GM12878 (cell line): Measurements from ENCODE around the gene TMEM178A. TPM values are rescaled to one million over a fixed set of nuclear protein-coding genes. Genes with fewer than 3 reads are reported as not detected.

ENCODE experiments used
- ATAC-seq: fragments of 200-7000 bp; cut with Tn5 transposase; 3 replicates; pipeline ENCODE4 v1.9.1; 2020; ENCODE audit warnings: mild to moderate bottlenecking, moderate library complexity
- BruUV-seq: library from RNA; stranded (reverse); fragments of 400-500 nt; replicated peaks from 2 replicates; lab custom pipeline; 2021; lab: Mats Ljungman, UMichigan
- CTCF ChIA-PET: fragments of 300-600 bp; sonication (Branson Sonifier 250); formaldehyde crosslinking; extraction: SDS; loops from one replicate; lab custom pipeline; 2021; ENCODE audit warnings: inconsistent platforms; lab: Yijun Ruan, JAX
- POLR2A ChIA-PET: fragments of 350-600 bp; formaldehyde crosslinking; extraction: SDS; loops from one replicate; lab custom pipeline; 2021; ENCODE audit warnings: inconsistent platforms; lab: Charles Lee
- RAD21 ChIA-PET: fragments of 300-600 bp; sonication (Branson Sonifier 250); formaldehyde crosslinking; loops from one replicate; lab custom pipeline; 2023; ENCODE audit warnings: antibody characterized with exemption; ENCODE audit not compliant: unreplicated experiment; lab: Charles Lee
- SMC1A ChIA-PET: fragments of 300-600 bp; sonication (Branson Sonifier 250); formaldehyde crosslinking; loops from one replicate; lab custom pipeline; 2023; ENCODE audit not compliant: unreplicated experiment, uncharacterized antibody; lab: Charles Lee
- DNase-seq: peaks from one replicate; pipeline ENCODE4 v3.0.0-alpha.2; 2011; ENCODE audit warnings: low read depth, low spot score
- FAIRE-seq: peaks from 3 replicates; lab custom pipeline; 2011; peaks lifted over from hg19 to GRCh38; lab: Jason Lieb, UNC
- H2AFZ ChIP-seq: 2 replicates; pipeline ENCODE4 v1.6.0; 2011; ENCODE audit warnings: low read depth, low read length, control low read depth; ENCODE audit not compliant: control insufficient read depth
- H3K27ac ChIP-seq: 2 replicates; pipeline ENCODE4 v1.5.1; 2011; ENCODE audit warnings: control low read depth; ENCODE audit not compliant: control insufficient read depth, insufficient read depth
- H3K27me3 ChIP-seq, 2 experiments: replicated peaks in 1 of 2; 2 replicates each; pipeline versions ENCODE4 v1.6.0 to v1.6.1; 2011; ENCODE audit warnings: low read length in 1 of 2; ENCODE audit not compliant: control insufficient read depth in 2 of 2, insufficient read depth in 2 of 2
- H3K36me3 ChIP-seq, 2 experiments: 2 replicates each; pipeline ENCODE4 v1.5.1; 2011; ENCODE audit warnings: low read length in 1 of 2; ENCODE audit not compliant: control insufficient read depth in 2 of 2, insufficient read depth in 2 of 2
- H3K4me1 ChIP-seq: 2 replicates; pipeline ENCODE4 v1.6.1; 2011; ENCODE audit warnings: mild to moderate bottlenecking, low read length, moderate library complexity, mixed read lengths; ENCODE audit not compliant: control insufficient read depth, insufficient read depth
- H3K4me2 ChIP-seq: 2 replicates; pipeline ENCODE4 v1.6.0; 2011; ENCODE audit warnings: control low read depth; ENCODE audit not compliant: control insufficient read depth, insufficient read depth
- H3K4me3 ChIP-seq: fragments of 200-600 bp; sonication (generic); 2 replicates; pipeline ENCODE4 v1.5.1; 2016
- H3K79me2 ChIP-seq: 2 replicates; pipeline ENCODE4 v1.6.0; 2011; ENCODE audit warnings: low read length; ENCODE audit not compliant: control insufficient read depth, insufficient read depth
- H3K9ac ChIP-seq: 2 replicates; pipeline ENCODE4 v1.8.0; 2011; ENCODE audit warnings: low read length, control low read depth, mixed read lengths; ENCODE audit not compliant: control insufficient read depth, insufficient read depth
- H3K9me3 ChIP-seq: replicated peaks from 3 replicates; pipeline ENCODE4 v1.5.1; 2011; ENCODE audit warnings: mild to moderate bottlenecking, low read length; ENCODE audit not compliant: control insufficient read depth, insufficient read depth
- H4K20me1 ChIP-seq: 2 replicates; pipeline ENCODE4 v1.6.0; 2011; ENCODE audit not compliant: control insufficient read depth, insufficient read depth
- CTCF ChIP-seq, 3 experiments: IDR thresholded peaks in 2 of 3; conservative IDR thresholded peaks in 1 of 3; 2 replicates each; pipeline ENCODE4 v1.5.1; 2011; ENCODE audit warnings: low read depth in 3 of 3, low read length in 3 of 3, mild to moderate bottlenecking in 3 of 3, control low read depth in 2 of 3, moderate library complexity in 2 of 3, inconsistent platforms in 1 of 3, mixed read lengths in 1 of 3; ENCODE audit not compliant: control insufficient read depth in 2 of 3, insufficient read depth in 1 of 3; ENCODE audit errors: extremely low read depth in 1 of 3
- DPF2 ChIP-seq: fragments of 450-650 bp; IDR thresholded peaks from 2 replicates; pipeline ENCODE4 v1.6.1; 2017; ENCODE audit warnings: mild to moderate bottlenecking
- EZH2 ChIP-seq: IDR thresholded peaks from 2 replicates; pipeline ENCODE4 v1.6.1; 2012; ENCODE audit warnings: low read depth, mild to moderate bottlenecking, control low read depth, inconsistent platforms, low read length, borderline replicate concordance; ENCODE audit not compliant: control insufficient read depth
- IKZF1 ChIP-seq: fragments of 450-650 bp; conservative IDR thresholded peaks from 2 replicates; pipeline ENCODE4 v1.6.1; 2017; ENCODE audit warnings: antibody characterized with exemption, mild to moderate bottlenecking
- NFXL1 ChIP-seq: fragments of 450-650 bp; IDR thresholded peaks from 2 replicates; pipeline ENCODE4 v1.6.1; 2017; ENCODE audit warnings: antibody characterized with exemption, mild to moderate bottlenecking, borderline replicate concordance
- NR2C2 ChIP-seq: IDR thresholded peaks from 2 replicates; pipeline ENCODE4 v1.6.1; 2011; ENCODE audit warnings: borderline replicate concordance, low read depth; ENCODE audit not compliant: control insufficient read depth, insufficient read length
- RELB ChIP-seq: fragments of 450-650 bp; IDR thresholded peaks from 2 replicates; pipeline ENCODE4 v1.6.1; 2017; ENCODE audit warnings: low read depth, mild to moderate bottlenecking, moderate library complexity
- TCF7 ChIP-seq: IDR thresholded peaks from 2 replicates; pipeline ENCODE4 v1.6.1; 2014; ENCODE audit warnings: antibody characterized with exemption, borderline replicate concordance
- YBX1 ChIP-seq: fragments of 450-650 bp; IDR thresholded peaks from 2 replicates; pipeline ENCODE4 v1.6.1; 2016; ENCODE audit warnings: antibody characterized with exemption
- ZNF592 ChIP-seq: fragments of 450-650 bp; IDR thresholded peaks from 2 replicates; pipeline ENCODE4 v1.6.1; 2017; ENCODE audit warnings: mild to moderate bottlenecking, moderate library complexity
- ZNF687 ChIP-seq: fragments of 450-650 bp; IDR thresholded peaks from 2 replicates; pipeline ENCODE4 v1.6.1; 2017; ENCODE audit warnings: mild to moderate bottlenecking, moderate library complexity
- WGBS: methylation state at CpG from one replicate; pipeline ENCODE4 v1.1.6; 2016; ENCODE audit warnings: low lambda C conversion rate; ENCODE audit not compliant: insufficient replicate concordance, insufficient coverage; ENCODE audit errors: missing lambda C conversion rate; 5-methylcytosine and 5-hydroxymethylcytosine counted together
- in situ Hi-C: fragments of 300-500 bp; cut with MboI; formaldehyde crosslinking; loops from 9 replicates; pipeline ENCODE4 v1.14.3; 2018; ENCODE audit warnings: mixed read lengths
- intact Hi-C: fragments of 100-400 bp; cut with micrococcal nuclease; formaldehyde crosslinking; loops from one replicate; pipeline ENCODE4 v1.14.2; 2022; ENCODE audit not compliant: unreplicated experiment
- polyA plus RNA-seq, 11 experiments: library from polyadenylated mRNA; depleted of rRNA in 4 of 11; unstranded in 6 of 11; stranded (reverse) in 5 of 11; fragments of >200 nt; fragmentation: Nextera tagmentation in 4 of 11; fragmentation: Illumina TruSeq in 1 of 11; extraction: Ambion mirVana in 4 of 11; extraction: Trizol in 1 of 11; gene quantifications; 1 replicate in 1 of 11; 2 replicates in 10 of 11; pipeline versions ENCODE4 v1.2.1 to v1.2.3, GENCODE V29; 2011 to 2016; ENCODE audit warnings: inconsistent platforms in 2 of 11, missing spikeins in 2 of 11, low read depth in 1 of 11
- total RNA-seq, 4 experiments: library from RNA; depleted of rRNA in 3 of 4; stranded (reverse); fragments of >200 nt in 3 of 4; fragmentation: Illumina TruSeq in 1 of 4; extraction: Trizol in 1 of 4; gene quantifications; 2 replicates each; pipeline versions ENCODE4 v1.2.1 to v1.2.3, GENCODE V29; 2013 to 2021

Gene TMEM178A
- total and polyA plus RNA-seq, 10 of the 15 experiments (the other 5 are each of a cell fraction or from before 2014, with no cell fraction given), result not detected

- no peaks in the 10 kb centered on the region for H3K4me1 ChIP-seq
- DNase-seq (no peak), FAIRE-seq (no peak), ATAC-seq (no peak)
- WGBS, result 86% methylated on average over 5 of the region's 5 CpGs
- H3K4me3 ChIP-seq, result no peak overlapping the region
- BruUV-seq, result no TSS peak
- no peaks in the 10 kb centered on the region for H3K79me2 ChIP-seq
- no peak overlapping the region for H3K9ac ChIP-seq
- H3K27ac ChIP-seq, result no peak overlapping the region
- no peaks in the 10 kb centered on the region for H4K20me1 ChIP-seq
- H3K36me3 ChIP-seq, result peaks cover 0 to 8% of the 10 kb centered on the region in 2 experiments; a peak in 1 of 4 replicates
- no peak overlapping the region for H2AFZ ChIP-seq
- no peaks in the 10 kb centered on the region for H3K9me3 ChIP-seq
- no peaks in the 10 kb centered on the region for H3K27me3 ChIP-seq
- RAD21 ChIA-PET, result interaction anchor here (0.8 to 4.4 kb wide), 5 partner anchors 28 to 783 kb away, joined by 4 to 71 read pairs (median 4); no protein-coding TSS in a partner anchor
- intact Hi-C loops (loop anchor here (2.0 to 5.0 kb wide), 2 partner anchors 217 to 663 kb away; no protein-coding TSS in a partner anchor), in situ Hi-C loops (loop anchor here (25.0 kb wide), 1 partner anchor 668 kb away; no protein-coding TSS in a partner anchor)
- POLR2A ChIA-PET, result interaction anchor here (0.5 kb wide), 1 partner anchor 720 kb away, joined by 3 read pairs; no protein-coding TSS in a partner anchor
- SMC1A ChIA-PET, result interaction anchor here (1.0 to 6.7 kb wide), 10 partner anchors 14 to 783 kb away, joined by 3 to 63 read pairs (median 4); no protein-coding TSS in a partner anchor
- no peak overlapping the region for H3K4me2 ChIP-seq
- CTCF ChIA-PET, result interaction anchor here (0.6 to 8.2 kb wide), 31 partner anchors 8 to 784 kb away, joined by 3 to 145 read pairs (median 4); no protein-coding TSS in a partner anchor
- no peak for TF ChIP-seq IKZF1
- TF ChIP-seq DPF2, result no peak
- no peak for TF ChIP-seq TCF7
- TF ChIP-seq ZNF592, result no peak
- TF ChIP-seq EZH2, result no peak
- TF ChIP-seq NFXL1, result no peak
- no peak for TF ChIP-seq ZNF687
- TF ChIP-seq RELB, result no peak
- TF ChIP-seq NR2C2, result no peak
- TF ChIP-seq YBX1, result no peak
- TF ChIP-seq CTCF (IDR thresholded peaks at IDR 0.05 in 2 of 3, conservative IDR thresholded peaks at IDR 0.05 in 1 of 3; ENCODE audit: control insufficient read depth in 2 of 3, extremely low read depth in 1 of 3, insufficient read depth in 1 of 3, low read depth in 3 of 3, low read length in 3 of 3), result no peak
These were observed 64.6 kb downstream of the TMEM178A start for GRCh38 chr2:39730276-39730675.
